Epithelial cell of proximal tubule (primary cell): ENCODE data around the gene TOX2. TPM values are rescaled to one million over a fixed set of nuclear protein-coding genes. Genes with fewer than 3 reads are reported as not detected.

Source experiments
- DNase-seq: peaks from one replicate; pipeline ENCODE4 v3.0.0-alpha.2; 2011; ENCODE audit warnings: low read depth
- H3K4me3 ChIP-seq: 2 replicates; pipeline ENCODE4 v1.5.1; 2011; ENCODE audit warnings: low read depth, mild to moderate bottlenecking, low read length
- total RNA-seq: library from RNA; depleted of rRNA; stranded (reverse); fragments of >200 nt; gene quantifications from 2 replicates; pipeline ENCODE4 v1.2.3, GENCODE V29; 2015
- TF ChIP-seq, protein P1 (sequence below): conservative IDR thresholded peaks from 2 replicates; pipeline ENCODE4 v1.5.1; 2012; ENCODE audit warnings: low read depth, mild to moderate bottlenecking, low read length

TOX2 gene
- total RNA-seq, 1 donor from 2014 or later = 2.5 TPM

DNA sequence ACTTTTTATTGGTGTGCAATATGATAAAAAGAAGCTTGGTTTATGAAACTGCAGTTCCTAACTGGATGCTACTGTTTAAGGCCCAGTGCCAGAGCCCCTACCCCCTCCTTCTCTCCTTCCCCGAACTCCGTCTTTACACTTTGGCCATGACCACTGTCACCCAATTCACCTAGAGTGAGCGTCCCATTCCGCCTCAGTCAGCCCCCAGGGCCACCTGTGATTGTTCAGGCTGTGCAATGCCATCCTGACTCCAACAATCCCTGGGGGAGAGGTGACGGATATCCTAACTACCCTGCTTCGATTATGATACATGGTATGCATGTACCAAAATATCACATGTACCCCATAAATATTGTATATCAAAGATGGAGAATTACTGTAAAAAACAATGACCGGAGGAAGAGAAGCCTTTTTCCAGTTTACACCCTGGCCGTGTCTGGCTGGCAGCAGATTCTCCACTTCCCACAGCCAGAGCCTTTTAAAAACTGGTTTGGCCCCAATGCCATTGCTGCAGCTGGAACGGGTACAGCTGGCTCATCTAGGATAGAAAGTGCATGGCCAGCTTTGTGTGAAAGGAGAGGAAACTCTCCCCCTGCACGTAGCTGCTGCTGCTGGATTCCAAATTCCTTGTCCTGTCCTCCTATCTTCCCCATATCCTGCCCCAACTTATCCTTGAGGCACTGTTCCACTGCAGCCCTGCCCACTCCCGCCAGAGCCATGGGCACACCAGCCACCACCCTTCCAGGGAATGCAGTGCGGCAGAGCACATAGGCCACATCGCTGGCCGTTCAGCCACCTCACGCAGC, 172.6 kb downstream of the TOX2 start:
- DNase-seq = no peak
- TF ChIP-seq, protein P1, sequence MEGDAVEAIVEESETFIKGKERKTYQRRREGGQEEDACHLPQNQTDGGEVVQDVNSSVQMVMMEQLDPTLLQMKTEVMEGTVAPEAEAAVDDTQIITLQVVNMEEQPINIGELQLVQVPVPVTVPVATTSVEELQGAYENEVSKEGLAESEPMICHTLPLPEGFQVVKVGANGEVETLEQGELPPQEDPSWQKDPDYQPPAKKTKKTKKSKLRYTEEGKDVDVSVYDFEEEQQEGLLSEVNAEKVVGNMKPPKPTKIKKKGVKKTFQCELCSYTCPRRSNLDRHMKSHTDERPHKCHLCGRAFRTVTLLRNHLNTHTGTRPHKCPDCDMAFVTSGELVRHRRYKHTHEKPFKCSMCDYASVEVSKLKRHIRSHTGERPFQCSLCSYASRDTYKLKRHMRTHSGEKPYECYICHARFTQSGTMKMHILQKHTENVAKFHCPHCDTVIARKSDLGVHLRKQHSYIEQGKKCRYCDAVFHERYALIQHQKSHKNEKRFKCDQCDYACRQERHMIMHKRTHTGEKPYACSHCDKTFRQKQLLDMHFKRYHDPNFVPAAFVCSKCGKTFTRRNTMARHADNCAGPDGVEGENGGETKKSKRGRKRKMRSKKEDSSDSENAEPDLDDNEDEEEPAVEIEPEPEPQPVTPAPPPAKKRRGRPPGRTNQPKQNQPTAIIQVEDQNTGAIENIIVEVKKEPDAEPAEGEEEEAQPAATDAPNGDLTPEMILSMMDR = no peak
- no peak overlapping the region for H3K4me3 ChIP-seq

DNA sequence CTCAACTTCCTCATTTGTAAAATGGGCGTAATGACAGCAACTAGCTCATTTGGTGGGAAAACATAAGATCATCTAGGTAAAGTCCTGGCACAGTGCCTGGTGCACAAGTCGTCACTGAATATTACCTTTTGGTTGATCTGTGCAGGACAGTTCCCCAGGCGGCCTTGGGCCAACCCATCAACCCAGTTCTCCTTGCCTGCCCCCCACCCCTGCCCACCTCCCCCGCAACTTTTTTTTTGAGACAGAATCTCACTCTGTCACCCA, 173.1 kb downstream of the TOX2 start:
- no peak for DNase-seq
- TF ChIP-seq, protein P1 = no peak

DNA sequence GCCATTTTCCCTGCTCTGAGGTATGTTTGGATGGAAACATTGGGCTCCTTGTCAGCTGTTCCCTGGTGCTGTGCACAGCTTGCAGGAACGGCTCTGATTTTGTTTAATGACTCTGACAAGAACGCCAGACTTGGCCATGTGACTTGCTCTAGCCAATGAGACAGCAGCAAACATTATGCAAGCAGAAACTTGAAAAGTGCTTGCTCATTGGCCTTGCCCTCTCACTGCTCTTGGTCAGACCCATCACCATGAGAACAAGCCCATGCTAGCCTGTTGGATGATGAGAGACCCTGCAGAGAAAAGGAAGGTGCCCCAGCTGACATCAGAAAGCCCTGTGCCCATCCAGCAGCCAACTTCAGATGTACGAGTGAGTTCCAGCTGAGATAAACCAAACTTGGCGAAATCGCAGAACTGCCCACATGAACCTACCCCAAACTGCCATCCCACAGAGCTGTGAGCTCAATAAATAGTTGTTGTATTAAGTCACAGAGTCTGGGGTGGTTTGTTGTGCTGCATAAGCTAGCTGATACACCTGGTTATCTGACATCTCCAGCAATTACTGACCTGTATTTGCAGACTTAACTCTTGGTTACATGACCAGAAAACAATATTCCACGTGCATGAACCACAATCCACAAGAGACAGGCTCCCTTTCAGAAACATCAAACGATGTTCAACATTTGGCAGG, 175.5 kb downstream of the TOX2 start:
- TF ChIP-seq, protein P1 = no peak
- DNase-seq = no peak
- H3K4me3 ChIP-seq = no peak overlapping the region

More for the DNA sequence above, 173.1 kb downstream of the TOX2 start:
- no peak overlapping the region for H3K4me3 ChIP-seq

DNA sequence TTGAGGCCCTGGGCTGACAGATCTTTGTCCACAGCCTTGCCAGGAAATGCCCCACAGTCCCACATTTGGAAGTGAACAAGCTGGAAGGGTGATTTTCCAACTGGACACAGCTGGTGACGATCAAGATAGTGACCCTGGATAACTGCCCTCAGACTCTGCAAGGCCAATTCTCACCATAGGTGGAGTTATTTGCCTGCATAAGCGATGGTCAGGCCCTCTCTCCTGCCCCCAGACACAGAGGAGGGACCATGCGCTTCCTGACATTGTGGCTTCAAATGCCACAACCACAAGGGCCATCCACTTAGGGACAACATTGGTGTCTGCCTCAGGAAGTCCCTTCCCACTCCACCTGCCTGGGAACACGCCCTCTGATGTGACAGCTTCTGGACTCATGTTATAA, 176.4 kb downstream of the TOX2 start:
- no peak for DNase-seq
- H3K4me3 ChIP-seq = no peak overlapping the region
- TF ChIP-seq, protein P1 = no peak

DNA sequence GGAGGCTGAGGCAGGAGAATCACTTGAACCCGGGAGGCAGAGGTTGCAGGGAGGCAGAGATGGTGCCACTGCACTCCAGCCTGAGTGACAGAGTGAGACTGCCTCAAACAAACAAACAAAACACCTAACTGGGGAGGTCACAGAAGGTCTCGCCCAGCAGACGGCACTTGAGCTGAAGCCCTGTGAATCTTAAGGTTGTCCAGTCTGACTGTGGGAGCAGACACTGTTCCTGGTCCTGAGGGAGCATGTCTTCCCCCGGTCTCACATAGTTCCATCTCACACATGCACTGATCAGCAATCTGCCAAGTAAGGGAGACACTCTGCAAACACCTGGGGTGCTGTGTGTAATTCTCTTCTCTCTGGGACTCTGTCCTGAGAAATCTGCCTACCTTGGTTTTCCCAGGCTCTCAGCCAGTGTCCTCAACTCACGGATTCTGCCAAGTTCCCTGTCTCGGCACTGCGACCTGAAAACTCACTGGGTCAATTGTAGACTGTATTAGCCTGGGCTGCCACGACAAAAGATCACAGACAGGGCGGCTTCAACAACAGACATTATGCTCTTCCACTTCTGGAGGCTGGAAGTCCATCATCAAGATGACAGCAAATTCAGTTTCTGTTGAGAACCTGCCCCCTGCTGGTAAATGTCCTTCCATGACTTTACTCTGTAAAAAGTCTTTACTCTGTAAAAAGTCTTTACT, 178.0 kb downstream of the TOX2 start:
- H3K4me3 ChIP-seq = no peak overlapping the region
- no peak for DNase-seq
- TF ChIP-seq, protein P1 = peak; percentile 72

DNA sequence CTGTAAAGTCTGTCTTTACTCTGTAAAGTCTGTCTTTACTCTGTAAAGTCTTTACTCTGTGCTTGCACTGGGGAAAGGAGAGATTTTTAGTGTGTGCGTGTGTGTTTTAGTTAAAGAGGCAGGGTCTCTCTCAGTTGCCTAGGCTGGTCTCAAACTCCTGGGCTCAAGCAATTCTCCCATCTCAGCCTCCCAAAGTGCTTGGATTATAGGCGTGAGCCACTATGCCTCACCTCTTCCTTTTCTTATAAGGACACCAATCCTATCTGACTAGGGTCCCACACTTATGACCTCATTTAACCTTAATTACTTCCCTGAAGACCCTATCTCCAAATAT, 178.6 kb downstream of the TOX2 start:
- no peak for DNase-seq
- no peak overlapping the region for H3K4me3 ChIP-seq
- TF ChIP-seq, protein P1 = no peak
